ENCODE results near the gene NAPA.

NAPA gene

GRCh38 chr19:47458672-47459071 is 56.2 kb downstream of the NAPA start:
- no peaks in the 10 kb centered on the region for H3K4me1 ChIP-seq (ENCODE audit: insufficient read depth, low read length, severe bottlenecking)
- TF ChIP-seq EZH2 (IDR thresholded peaks at IDR 0.05; ENCODE audit: borderline replicate concordance, low read length): no peak
- TF ChIP-seq CTCF (IDR thresholded peaks at IDR 0.05; ENCODE audit: low read length): no peak
- H3K27ac ChIP-seq (ENCODE audit: low read depth, low read length, poor library complexity, severe bottlenecking): no peak overlapping the region
- no peak overlapping the region for H2AFZ ChIP-seq (ENCODE audit: low read length)
- no peaks in the 10 kb centered on the region for H4K20me1 ChIP-seq (ENCODE audit: insufficient read depth, low read length)
- no peak overlapping the region for H3K4me2 ChIP-seq (ENCODE audit: low read length)
- H3K79me2 ChIP-seq (ENCODE audit: insufficient read depth, low read length): no peaks in the 10 kb centered on the region
- H3K9me3 ChIP-seq (ENCODE audit: low read length): peaks cover 4% of the 10 kb centered on the region; the same call in 1 of the 2 replicates
- H3F3A ChIP-seq (ENCODE audit: insufficient read depth, low read length): no peaks in the 10 kb centered on the region
- peaks cover 14% of the 10 kb centered on the region; the same call in 1 of the 2 replicates for H3K27me3 ChIP-seq (ENCODE audit: insufficient read depth, low read length)
- H3K36me3 ChIP-seq (ENCODE audit: insufficient read depth, low read length): no peaks in the 10 kb centered on the region
- H3K9ac ChIP-seq (ENCODE audit: low read length): no peak overlapping the region
- no peaks in the 10 kb centered on the region for H3K9me2 ChIP-seq (ENCODE audit: low read depth, low read length)
- H3K4me3 ChIP-seq (ENCODE audit: low read depth, low read length, poor library complexity, severe bottlenecking): no peak overlapping the region

DNA sequence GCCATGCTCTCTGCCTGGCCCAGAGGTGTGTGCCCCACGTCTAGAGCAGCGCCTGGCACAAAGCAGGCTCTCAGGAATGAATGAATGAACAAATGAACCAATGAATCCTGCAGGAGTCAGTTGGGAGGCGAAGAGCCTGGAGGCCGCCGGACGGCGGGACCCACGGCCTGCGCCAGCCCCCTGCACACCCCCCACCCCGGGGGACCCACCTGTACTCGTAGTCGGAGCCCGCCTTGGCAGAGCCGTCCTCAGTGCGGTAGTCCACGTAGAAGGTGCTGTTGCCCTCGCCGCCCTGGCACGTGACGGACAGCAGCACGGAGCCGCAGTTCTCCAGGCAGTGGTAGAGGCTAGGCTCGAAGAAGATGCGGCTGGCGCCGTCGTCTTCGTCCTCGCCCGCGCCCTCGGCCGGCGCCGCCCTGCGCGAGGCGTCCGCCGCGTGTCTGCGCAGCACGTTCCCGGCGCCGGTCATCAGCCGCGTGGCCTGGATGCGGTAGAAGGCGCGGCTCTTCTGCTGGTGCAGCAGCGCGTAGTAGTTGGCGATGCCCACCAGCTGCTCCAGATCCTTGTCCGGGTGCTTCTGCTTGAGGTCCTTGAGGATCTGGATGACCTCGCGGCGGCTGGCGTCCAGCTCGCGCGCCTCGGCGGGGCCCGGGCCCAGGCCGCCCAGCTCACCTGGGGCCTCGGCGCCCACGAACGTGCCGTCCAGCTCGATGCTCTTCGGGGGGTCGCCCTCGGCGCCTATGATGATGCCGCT is 58.0 kb downstream of the NAPA start:
- no peak for TF ChIP-seq EZH2 (IDR thresholded peaks at IDR 0.05; ENCODE audit: borderline replicate concordance, low read length)
- no peaks in the 10 kb centered on the region for H3K9me2 ChIP-seq (ENCODE audit: low read depth, low read length)
- H3K27me3 ChIP-seq (ENCODE audit: insufficient read depth, low read length): peaks cover 14% of the 10 kb centered on the region; the same call in 1 of the 2 replicates
- no peaks in the 10 kb centered on the region for H3K36me3 ChIP-seq (ENCODE audit: insufficient read depth, low read length)
- H3K4me2 ChIP-seq (ENCODE audit: low read length): no peak overlapping the region
- H3K27ac ChIP-seq (ENCODE audit: low read depth, low read length, poor library complexity, severe bottlenecking): no peak overlapping the region
- no peak overlapping the region for H3K4me3 ChIP-seq (ENCODE audit: low read depth, low read length, poor library complexity, severe bottlenecking)
- H3F3A ChIP-seq (ENCODE audit: insufficient read depth, low read length): no peaks in the 10 kb centered on the region
- no peaks in the 10 kb centered on the region for H3K79me2 ChIP-seq (ENCODE audit: insufficient read depth, low read length)
- no peak overlapping the region for H3K9ac ChIP-seq (ENCODE audit: low read length)
- H3K4me1 ChIP-seq (ENCODE audit: insufficient read depth, low read length, severe bottlenecking): no peaks in the 10 kb centered on the region
- no peaks in the 10 kb centered on the region for H4K20me1 ChIP-seq (ENCODE audit: insufficient read depth, low read length)
- peaks cover 4% of the 10 kb centered on the region; the same call in 1 of the 2 replicates for H3K9me3 ChIP-seq (ENCODE audit: low read length)
- H2AFZ ChIP-seq (ENCODE audit: low read length): no peak overlapping the region

- Histone ChIP-seq H3K4me1 (ENCODE audit: insufficient read depth, low read length, severe bottlenecking) (peaks cover 4% of the 10 kb centered on the region), H3K9me2 (ENCODE audit: low read depth, low read length) (no peaks in the 10 kb centered on the region), H3K9ac (ENCODE audit: low read length) (no peak overlapping the region), H4K20me1 (ENCODE audit: insufficient read depth, low read length) (no peaks in the 10 kb centered on the region), H3K4me2 (ENCODE audit: low read length) (no peak overlapping the region), H3F3A (ENCODE audit: insufficient read depth, low read length) (no peaks in the 10 kb centered on the region), H3K27me3 (ENCODE audit: insufficient read depth, low read length) (peaks cover 3% of the 10 kb centered on the region; the same call in 1 of the 2 replicates), H3K27ac (ENCODE audit: low read depth, low read length, poor library complexity, severe bottlenecking) (no peak overlapping the region), H3K4me3 (ENCODE audit: low read depth, low read length, poor library complexity, severe bottlenecking) (no peak overlapping the region), H2AFZ (ENCODE audit: low read length) (no peak overlapping the region), H3K79me2 (ENCODE audit: insufficient read depth, low read length) (no peaks in the 10 kb centered on the region), H3K36me3 (ENCODE audit: insufficient read depth, low read length) (no peaks in the 10 kb centered on the region), H3K9me3 (ENCODE audit: low read length) (0 out of 2 replicates have a peak, but pooled peaks cover 3% of the 10 kb centered on the region)
- TF ChIP-seq EZH2 (IDR thresholded peaks at IDR 0.05; ENCODE audit: borderline replicate concordance, low read length): no peak
- TF ChIP-seq CTCF (IDR thresholded peaks at IDR 0.05; ENCODE audit: low read length): no peak
Measured at GRCh38 chr19:47450478-47450877, 64.4 kb downstream of the NAPA start.

DNA sequence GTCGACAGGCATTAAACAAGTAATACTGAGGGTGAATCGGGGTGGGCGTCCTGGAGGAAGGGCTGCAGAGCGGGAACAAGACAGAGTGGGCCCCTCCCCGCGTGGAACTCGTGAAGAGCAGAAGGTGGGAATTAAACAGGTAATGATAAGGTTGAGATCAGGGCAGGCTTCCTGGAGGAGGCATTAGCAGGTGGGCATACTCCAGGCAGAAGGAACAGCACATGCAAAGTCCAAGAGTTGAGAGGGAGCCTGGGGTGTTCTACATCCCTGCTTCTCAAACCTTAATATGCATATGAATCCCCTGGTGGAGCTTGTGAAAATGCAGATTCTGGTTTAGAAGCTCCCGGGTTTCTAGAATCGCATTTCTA is 66.5 kb downstream of the NAPA start:
- no peaks in the 10 kb centered on the region for H3K36me3 ChIP-seq (ENCODE audit: insufficient read depth, low read length)
- no peak for TF ChIP-seq CTCF (IDR thresholded peaks at IDR 0.05; ENCODE audit: low read length)
- TF ChIP-seq EZH2 (IDR thresholded peaks at IDR 0.05; ENCODE audit: borderline replicate concordance, low read length): no peak
- H3K4me1 ChIP-seq (ENCODE audit: insufficient read depth, low read length, severe bottlenecking): peaks cover 4% of the 10 kb centered on the region
- no peaks in the 10 kb centered on the region for H3K27me3 ChIP-seq (ENCODE audit: insufficient read depth, low read length)
- H2AFZ ChIP-seq (ENCODE audit: low read length): no peak overlapping the region
- no peaks in the 10 kb centered on the region for H3K9me3 ChIP-seq (ENCODE audit: low read length)
- no peaks in the 10 kb centered on the region for H4K20me1 ChIP-seq (ENCODE audit: insufficient read depth, low read length)
- no peaks in the 10 kb centered on the region for H3F3A ChIP-seq (ENCODE audit: insufficient read depth, low read length)
- no peak overlapping the region for H3K4me2 ChIP-seq (ENCODE audit: low read length)
- no peaks in the 10 kb centered on the region for H3K79me2 ChIP-seq (ENCODE audit: insufficient read depth, low read length)
- no peak overlapping the region for H3K4me3 ChIP-seq (ENCODE audit: low read depth, low read length, poor library complexity, severe bottlenecking)
- H3K9ac ChIP-seq (ENCODE audit: low read length): no peak overlapping the region
- H3K27ac ChIP-seq (ENCODE audit: low read depth, low read length, poor library complexity, severe bottlenecking): no peak overlapping the region
- no peaks in the 10 kb centered on the region for H3K9me2 ChIP-seq (ENCODE audit: low read depth, low read length)
